DND-41 (cell line): ENCODE results near the gene DDX25.

Experiments
- ATAC-seq: fragments of 200-7000 bp; cut with Tn5 transposase; 3 replicates; pipeline ENCODE4 v1.9.1; 2021; ENCODE audit warnings: low read depth; ENCODE audit not compliant: insufficient read depth
- DNase-seq: peaks from one replicate; pipeline ENCODE4 v3.0.0-alpha.2; 2020
- H2AFZ ChIP-seq: 2 replicates; pipeline ENCODE4 v1.6.0; 2012; ENCODE audit warnings: low read depth, low read length
- H3K27ac ChIP-seq: 2 replicates; pipeline ENCODE4 v1.5.1; 2012; ENCODE audit warnings: low read length, inconsistent platforms
- H3K27me3 ChIP-seq: fragments of 200-600 bp; sonication (generic); 2 replicates; pipeline ENCODE4 v1.6.0; 2012; ENCODE audit warnings: low read length, mild to moderate bottlenecking, inconsistent platforms; ENCODE audit not compliant: insufficient read depth, poor library complexity
- H3K36me3 ChIP-seq: 2 replicates; pipeline ENCODE4 v1.5.1; 2012; ENCODE audit warnings: low read length, inconsistent platforms; ENCODE audit not compliant: insufficient read depth
- H3K4me1 ChIP-seq: 2 replicates; pipeline ENCODE4 v1.5.1; 2012; ENCODE audit warnings: mild to moderate bottlenecking, low read length; ENCODE audit not compliant: insufficient read depth
- H3K4me2 ChIP-seq: 2 replicates; pipeline ENCODE4 v1.6.0; 2012; ENCODE audit warnings: mild to moderate bottlenecking, moderate library complexity, low read length, inconsistent platforms; ENCODE audit not compliant: insufficient read depth
- H3K4me3 ChIP-seq, 2 experiments: fragments of 200-600 bp in 1 of 2; shearing (Covaris generic) in 1 of 2; 2 replicates each; pipeline ENCODE4 v1.5.1; 2012 to 2016; ENCODE audit warnings: inconsistent platforms in 2 of 2, low read length in 2 of 2, mild to moderate bottlenecking in 2 of 2, low read depth in 1 of 2, moderate library complexity in 1 of 2
- H3K79me2 ChIP-seq: 2 replicates; pipeline ENCODE4 v1.6.0; 2012; ENCODE audit warnings: low read length, inconsistent platforms; ENCODE audit not compliant: insufficient read depth
- H3K9ac ChIP-seq: 2 replicates; pipeline ENCODE4 v1.6.0; 2012; ENCODE audit warnings: low read depth, mild to moderate bottlenecking, inconsistent platforms, low read length, moderate library complexity
- H3K9me3 ChIP-seq: 2 replicates; pipeline ENCODE4 v1.5.1; 2012; ENCODE audit warnings: low read length, moderate library complexity, mild to moderate bottlenecking, inconsistent platforms; ENCODE audit not compliant: insufficient read depth, severe bottlenecking
- H4K20me1 ChIP-seq: 2 replicates; pipeline ENCODE4 v1.6.0; 2012; ENCODE audit warnings: low read length; ENCODE audit not compliant: insufficient read depth
- CTCF ChIP-seq: IDR thresholded peaks from 2 replicates; pipeline ENCODE4 v1.5.1; 2012; ENCODE audit warnings: borderline replicate concordance, low read length, moderate library complexity, mild to moderate bottlenecking; ENCODE audit not compliant: poor library complexity, severe bottlenecking; ENCODE audit errors: extremely low read depth
- EZH2 ChIP-seq: IDR thresholded peaks from 3 replicates; pipeline ENCODE4 v1.6.1; 2012; ENCODE audit warnings: borderline replicate concordance, low read depth, mild to moderate bottlenecking, moderate library complexity, low read length, inconsistent platforms; ENCODE audit not compliant: severe bottlenecking

The DDX25 gene

DNA sequence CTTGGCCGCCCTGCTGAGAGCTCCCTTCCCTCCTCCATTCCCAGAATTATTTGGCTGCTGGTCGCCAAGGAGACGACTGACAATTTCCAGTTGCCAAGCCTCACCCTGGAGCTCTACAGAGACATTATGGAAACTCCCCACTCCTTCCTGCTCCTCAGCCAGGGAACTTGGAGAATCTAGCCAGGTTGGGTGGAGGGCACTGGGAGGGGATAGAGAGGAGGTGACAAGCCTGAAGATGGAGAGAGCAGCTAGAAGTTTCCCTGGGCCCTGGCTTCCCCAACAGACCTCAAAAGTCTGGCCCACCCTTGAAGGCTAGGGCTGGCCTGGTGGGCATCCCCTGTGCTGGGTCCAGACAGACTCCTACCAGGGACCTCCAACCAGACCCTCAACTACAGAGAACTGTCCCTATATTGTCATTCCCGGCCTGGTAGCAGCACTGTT, 34.8 kb downstream of the DDX25 start:
- Histone ChIP-seq H3K4me3 (no peak overlapping the region), H3K4me2 (no peak overlapping the region), H3K36me3 (no peaks in the 10 kb centered on the region), H3K9me3 (no peaks in the 10 kb centered on the region), H2AFZ (peak overlapping the region; percentile 79; the same call in 1 of the 2 replicates), H4K20me1 (no peaks in the 10 kb centered on the region), H3K9ac (no peak overlapping the region), H3K4me1 (peaks cover 8% of the 10 kb centered on the region), H3K27me3 (no peaks in the 10 kb centered on the region), H3K79me2 (no peaks in the 10 kb centered on the region), H3K27ac (no peak overlapping the region)
- TF ChIP-seq EZH2 (no peak), CTCF (no peak)
- ATAC-seq (no peak), DNase-seq (no peak)

DNA sequence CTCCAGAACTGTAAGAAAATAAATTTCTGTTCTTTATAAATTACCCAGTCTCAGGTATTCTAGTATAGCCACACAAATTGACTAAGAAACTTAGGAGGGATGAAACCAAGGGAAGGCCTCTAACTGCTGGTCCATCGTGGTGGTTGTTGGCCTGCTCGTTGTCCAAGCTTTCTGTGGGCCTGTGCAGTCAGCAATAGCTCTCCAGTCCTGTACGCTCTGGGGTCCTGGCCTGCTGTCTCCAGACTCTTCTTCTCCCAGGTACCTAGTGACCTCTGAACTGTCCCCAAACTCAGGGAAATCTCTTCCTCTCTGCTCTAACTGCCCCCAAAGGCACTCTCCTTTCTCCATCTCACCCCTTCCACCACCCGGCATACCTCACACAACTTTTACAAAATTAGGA, 35.8 kb downstream of the DDX25 start:
- no peak for TF ChIP-seq EZH2
- TF ChIP-seq CTCF = no peak
- Histone ChIP-seq H3K4me1 (peaks cover 8% of the 10 kb centered on the region), H3K4me3 (no peak overlapping the region), H3K27me3 (no peaks in the 10 kb centered on the region), H3K4me2 (no peak overlapping the region), H3K9me3 (no peaks in the 10 kb centered on the region), H3K79me2 (no peaks in the 10 kb centered on the region), H3K9ac (no peak overlapping the region), H3K36me3 (no peaks in the 10 kb centered on the region), H3K27ac (no peak overlapping the region), H2AFZ (no peak overlapping the region), H4K20me1 (no peaks in the 10 kb centered on the region)
- DNase-seq = no peak
- no peak for ATAC-seq

DNA sequence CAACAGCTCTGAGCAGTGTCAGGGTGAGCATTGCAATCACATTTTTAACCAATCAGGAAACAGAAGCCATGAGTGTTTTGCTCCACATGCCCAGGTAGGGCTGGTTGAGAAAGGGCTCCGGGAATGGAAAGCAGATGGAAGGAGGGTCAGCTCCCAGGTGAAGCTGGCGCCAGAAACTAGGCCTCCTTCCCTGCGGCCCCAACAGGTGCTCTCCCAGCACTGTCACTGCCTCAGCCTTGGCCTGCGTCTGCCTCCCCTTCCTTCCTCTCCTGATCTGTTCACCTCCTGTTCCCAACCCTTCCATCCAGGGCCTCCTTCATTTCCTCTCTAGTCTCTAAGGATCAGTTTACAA, 36.9 kb downstream of the DDX25 start:
- Histone ChIP-seq H3K4me2 (no peak overlapping the region), H3K9ac (no peak overlapping the region), H3K4me1 (peaks cover 8% of the 10 kb centered on the region), H3K4me3 (no peak overlapping the region), H3K27ac (no peak overlapping the region), H3K79me2 (no peaks in the 10 kb centered on the region), H4K20me1 (no peaks in the 10 kb centered on the region), H3K27me3 (no peaks in the 10 kb centered on the region), H3K9me3 (no peaks in the 10 kb centered on the region), H3K36me3 (no peaks in the 10 kb centered on the region), H2AFZ (no peak overlapping the region)
- no peak for TF ChIP-seq EZH2
- no peak for TF ChIP-seq CTCF
- DNase-seq (no peak), ATAC-seq (no peak)
